Left lung (tissue), 10 donors: ENCODE data around the gene TRIP13. TPM values are rescaled to one million over a fixed set of nuclear protein-coding genes. Genes with fewer than 3 reads are reported as not detected.

Experiments used
- ATAC-seq: fragments of 200-7000 bp; cut with Tn5 transposase; one replicate; pipeline ENCODE4 v1.9.1; 2020; ENCODE audit warnings: moderate library complexity
- DNase-seq, 4 donors: peaks; one replicate each; pipeline ENCODE4 v3.0.0-alpha.2; 2013 to 2020
- H3K27ac ChIP-seq, 2 donors: fragments of 200-600 bp; sonication (generic) in 1 of 2; one replicate each; pipeline versions ENCODE4 v1.5.0 to v1.8.0; 2020 to 2021
- H3K27me3 ChIP-seq, 2 donors: fragments of 200-600 bp; sonication (generic) in 1 of 2; one replicate each; pipeline versions ENCODE4 v1.5.0 to v1.8.0; 2020 to 2021
- H3K36me3 ChIP-seq, 2 donors: fragments of 200-600 bp; sonication (generic) in 1 of 2; one replicate each; pipeline versions ENCODE4 v1.5.0 to v1.8.0; 2020 to 2021
- H3K4me1 ChIP-seq, 2 donors: fragments of 200-600 bp; one replicate each; pipeline ENCODE4 v1.8.0; 2021
- H3K4me3 ChIP-seq, 2 donors: fragments of 200-600 bp; sonication (generic) in 1 of 2; one replicate each; pipeline versions ENCODE4 v1.5.0 to v1.8.0; 2020 to 2021; ENCODE audit warnings: mild to moderate bottlenecking in 1 of 2
- H3K9me3 ChIP-seq, 2 donors: fragments of 200-600 bp; sonication (generic) in 1 of 2; one replicate each; pipeline versions ENCODE4 v1.5.0 to v1.8.0; 2020 to 2021
- CTCF ChIP-seq, 2 donors: fragments of 200-600 bp; sonication (generic) in 1 of 2; IDR thresholded peaks; one replicate each; pipeline versions ENCODE4 v1.5.0 to v1.8.0; 2021; ENCODE audit warnings: antibody characterized with exemption in 2 of 2
- intact Hi-C, 2 donors: fragments of 100-400 bp; cut with DNase I; formaldehyde crosslinking; loops; one replicate each; pipeline versions ENCODE4 v1.11.2 to v1.14.2; 2022
- polyA plus RNA-seq, 6 donors: library from polyadenylated mRNA; unstranded; fragments of 120-200 nt; gene quantifications; one replicate each; pipeline ENCODE4 v1.2.1, GENCODE V29; 2013; ENCODE audit not compliant: insufficient read length in 6 of 6
- total RNA-seq, 2 donors: library from RNA; stranded (reverse); fragmentation: NEBNext Ultra II Directional; extraction: Animal tissue kit (Norgen Biotek cat#: 25700); gene quantifications; one replicate each; pipeline ENCODE4 v1.2.1, GENCODE V29; 2021
- donor health status: DM: no; HTN: yes; CAD: no.
- donor health status: DM: no; HTN: no; CAD: no.

The TRIP13 gene
- total and polyA plus RNA-seq, 8 donors, result 4.3 to 17.4 (median 12.2) TPM

GRCh38 chr5:929596-929995 lies 36.9 kb downstream of the TRIP13 start:
- TF ChIP-seq CTCF (IDR thresholded peaks at IDR 0.05), result no peak
- Histone ChIP-seq H3K27me3 (peaks cover 8 to 36% of the 10 kb centered on the region in 2 donors), H3K4me1 (peaks cover 6 to 10% of the 10 kb centered on the region in 2 donors), H3K36me3 (no peaks in the 10 kb centered on the region), H3K9me3 (no peaks in the 10 kb centered on the region), H3K27ac (no peak overlapping the region), H3K4me3 (no peak overlapping the region)
- intact Hi-C loops, result loop anchor here in 1 of 2 donors (10.0 kb wide), 1 partner anchor 245 kb away; no protein-coding TSS in a partner anchor
- no peak for ATAC-seq
- no peak for DNase-seq

GRCh38 chr5:930866-931265 lies 38.2 kb downstream of the TRIP13 start:
- Histone ChIP-seq H3K27me3 (peaks cover 5 to 23% of the 10 kb centered on the region in 2 donors), H3K27ac (no peak overlapping the region), H3K4me3 (no peak overlapping the region), H3K36me3 (no peaks in the 10 kb centered on the region), H3K9me3 (no peaks in the 10 kb centered on the region), H3K4me1 (peaks cover 6 to 10% of the 10 kb centered on the region in 2 donors)
- intact Hi-C loops, result loop anchor here in 1 of 2 donors (5.0 kb wide), 1 partner anchor 211 kb away; no protein-coding TSS in a partner anchor
- no peak for DNase-seq
- no peak for ATAC-seq
- TF ChIP-seq CTCF (IDR thresholded peaks at IDR 0.05), result no peak

- TF ChIP-seq CTCF (IDR thresholded peaks at IDR 0.05), result no peak
- no peaks in the 10 kb centered on the region for H3K9me3 ChIP-seq
- H3K4me3 ChIP-seq, result no peak overlapping the region
- ATAC-seq, result no peak
- DNase-seq, result no peak
- H3K4me1 ChIP-seq, result peaks cover 1 to 5% of the 10 kb centered on the region in 2 donors
- no peaks in the 10 kb centered on the region for H3K36me3 ChIP-seq
- peaks cover 0 to 15% of the 10 kb centered on the region in 2 donors for H3K27me3 ChIP-seq
- intact Hi-C loops, result loop anchor here in 1 of 2 donors (5.0 kb wide), 1 partner anchor 211 kb away; no protein-coding TSS in a partner anchor
- no peak overlapping the region for H3K27ac ChIP-seq
Observed at GRCh38 chr5:931570-932145, 39.0 kb downstream of the TRIP13 start.

GRCh38 chr5:932151-932627 lies 39.5 kb downstream of the TRIP13 start:
- intact Hi-C loops, result loop anchor here in 1 of 2 donors (5.0 kb wide), 1 partner anchor 210 kb away; no protein-coding TSS in a partner anchor
- ATAC-seq (no peak), DNase-seq (no peak)
- Histone ChIP-seq H3K9me3 (no peaks in the 10 kb centered on the region), H3K4me1 (no peaks in the 10 kb centered on the region), H3K4me3 (no peak overlapping the region), H3K36me3 (no peaks in the 10 kb centered on the region), H3K27me3 (peaks cover 0 to 10% of the 10 kb centered on the region in 2 donors), H3K27ac (peak overlapping the region in 1 of 2 donors; percentile 44)
- TF ChIP-seq CTCF (IDR thresholded peaks at IDR 0.05), result no peak

- H3K4me1 ChIP-seq, result no peaks in the 10 kb centered on the region
- H3K27ac ChIP-seq, result peak overlapping the region in 1 of 2 donors; percentile 44
- no peaks in the 10 kb centered on the region for H3K9me3 ChIP-seq
- peaks cover 0 to 4% of the 10 kb centered on the region in 2 donors for H3K27me3 ChIP-seq
- no peak for TF ChIP-seq CTCF (IDR thresholded peaks at IDR 0.05)
- H3K4me3 ChIP-seq, result no peak overlapping the region
- intact Hi-C loops, result loop anchor here in 1 of 2 donors (5.0 kb wide), 1 partner anchor 210 kb away; no protein-coding TSS in a partner anchor
- ATAC-seq, result peak; percentile 47
- H3K36me3 ChIP-seq, result no peaks in the 10 kb centered on the region
- no peak for DNase-seq
Observed at GRCh38 chr5:932628-933250, 40.1 kb downstream of the TRIP13 start.
